HG02763 (cell line): ENCODE measurements around the gene MYOT.

Experiments used
- ATAC-seq: cut with Tn5 transposase; IDR thresholded peaks from one replicate; pipeline ENCODE4 v1.9.1; 2021; ENCODE audit warnings: mild to moderate bottlenecking, moderate library complexity; ENCODE audit not compliant: unreplicated experiment

MYOT gene

DNA sequence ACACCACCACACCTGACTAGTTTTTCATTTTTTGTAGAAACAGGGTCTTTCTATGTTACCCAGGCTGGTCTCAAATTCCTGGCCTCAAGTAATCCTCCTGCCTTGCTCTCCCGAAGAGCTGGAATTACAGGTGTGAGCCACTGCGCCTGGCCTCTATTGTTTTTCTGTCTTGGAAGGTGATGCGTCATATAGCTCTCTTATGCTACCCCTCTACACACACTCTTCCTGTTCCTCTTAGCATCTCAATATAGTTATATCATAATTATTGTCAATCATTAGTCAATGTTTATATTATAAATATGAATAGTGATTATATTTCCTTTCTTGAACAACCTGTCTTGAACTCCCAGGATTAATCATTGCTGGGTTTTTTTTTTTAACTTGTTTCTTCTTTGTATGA, 28.9 kb downstream of the MYOT start:
- no peak for ATAC-seq

- no peak for ATAC-seq
These were observed 31.8 kb downstream of the MYOT start for GRCh38 chr5:137899493-137899892.

DNA sequence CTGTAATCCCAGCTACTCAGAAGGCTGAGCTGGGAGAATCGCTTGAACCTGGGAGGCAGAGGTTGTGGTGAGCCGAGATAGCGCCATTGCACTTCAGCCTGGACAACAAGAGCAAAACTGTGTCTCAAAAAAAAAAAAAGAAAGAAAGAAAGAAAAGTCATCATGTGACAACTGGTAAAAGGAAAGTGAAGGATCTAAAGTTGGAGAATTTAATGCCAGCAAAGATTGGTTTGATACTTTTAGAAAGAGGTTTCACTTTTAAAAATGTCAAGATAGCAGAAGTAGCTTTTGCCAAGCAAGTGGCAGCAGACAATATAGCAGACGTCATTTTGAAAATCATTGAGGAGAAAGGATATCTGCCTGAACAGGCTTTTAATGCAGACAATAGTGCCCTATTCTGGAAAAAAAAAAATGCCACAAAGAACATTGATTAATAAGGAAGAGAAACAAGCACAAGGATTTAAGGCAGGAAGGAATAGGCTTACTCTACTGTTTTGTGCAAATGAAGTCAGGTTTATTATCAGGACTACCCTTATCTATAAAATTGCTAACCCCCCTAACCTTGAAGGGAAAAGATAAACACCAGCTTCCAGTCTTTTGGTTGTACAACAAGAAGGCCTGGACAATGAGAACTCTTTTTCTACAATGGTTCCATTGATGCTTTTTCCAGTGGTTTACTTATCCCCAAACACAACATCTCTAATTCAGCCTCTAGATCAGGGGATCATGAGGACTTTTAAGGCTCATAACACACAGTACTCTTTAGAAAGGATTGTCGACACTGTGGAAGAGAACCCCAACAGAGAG, 33.6 kb downstream of the MYOT start:
- no peak for ATAC-seq

DNA sequence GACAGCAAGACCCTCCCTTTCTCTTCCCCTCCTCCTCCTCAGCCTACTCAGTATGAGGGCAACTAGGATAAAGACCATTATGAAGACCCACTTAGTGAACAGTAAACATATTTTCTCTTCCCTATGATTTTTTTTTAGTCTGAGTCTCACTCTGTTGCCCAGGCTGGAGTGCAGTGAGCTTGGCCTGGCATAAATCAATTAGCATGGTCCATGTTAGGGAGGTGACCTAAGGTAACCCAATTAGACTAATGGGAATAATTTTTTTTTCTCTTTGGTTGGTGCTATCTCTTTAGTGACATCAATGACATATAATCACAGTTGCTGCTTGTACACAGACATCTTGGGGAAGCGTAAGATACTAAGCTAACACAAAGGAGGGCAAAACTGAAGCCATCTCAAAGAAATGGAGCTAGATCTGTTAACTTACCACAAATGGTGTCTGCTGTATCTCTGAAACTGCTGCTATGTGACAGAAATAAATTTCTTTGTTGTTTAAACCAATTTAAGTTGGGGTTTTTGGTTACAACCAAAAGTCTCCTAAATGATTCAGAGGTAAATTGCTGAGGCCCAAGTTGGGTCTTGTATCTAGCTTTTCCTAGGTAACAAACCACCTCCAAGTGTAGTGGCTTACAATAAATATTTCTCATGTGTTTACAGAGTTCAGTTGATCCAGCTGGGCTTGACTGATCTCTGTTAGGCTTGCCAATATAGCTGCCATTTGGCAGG, 34.9 kb downstream of the MYOT start:
- ATAC-seq: no peak

GRCh38 chr5:137914758-137915157, 47.1 kb downstream of the MYOT start:
- no peak for ATAC-seq

DNA sequence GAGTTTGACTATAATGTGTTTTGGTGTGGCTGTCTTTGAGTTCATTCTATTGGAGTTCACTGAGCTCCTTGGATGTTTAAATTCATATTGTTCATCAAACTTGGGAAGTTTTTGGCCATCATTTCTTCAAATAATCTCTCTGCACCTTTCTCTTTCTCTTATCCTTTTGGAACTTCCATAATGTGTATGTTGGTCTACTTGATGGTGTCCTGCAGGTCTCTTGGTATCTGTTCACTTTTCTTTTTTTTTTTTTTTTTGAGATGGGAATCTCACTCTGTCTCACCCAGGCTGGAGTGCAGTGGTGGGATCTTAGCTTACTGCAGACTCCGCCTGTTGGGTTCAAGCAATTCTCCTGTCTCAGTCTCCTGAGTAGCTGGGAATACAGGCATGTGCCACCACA, 49.3 kb downstream of the MYOT start:
- ATAC-seq: no peak

DNA sequence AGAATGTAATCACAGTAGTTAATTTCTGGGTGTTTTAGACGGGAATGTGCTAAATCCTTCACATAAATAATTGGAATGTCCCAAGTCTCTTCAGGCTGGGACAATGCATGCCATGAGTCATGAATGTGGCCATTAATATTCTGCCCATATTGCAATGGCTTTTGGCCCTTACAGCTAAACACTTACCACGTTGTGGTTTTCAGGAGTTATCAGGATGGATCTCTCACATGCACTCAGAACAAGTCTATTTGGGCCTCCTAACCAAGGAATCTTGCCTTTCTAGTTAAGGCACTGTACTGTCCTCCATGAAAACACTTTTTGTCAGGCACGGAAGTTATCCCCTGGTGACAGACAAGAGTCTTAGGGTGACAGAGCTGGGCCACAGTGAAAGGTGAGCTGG, 54.3 kb downstream of the MYOT start:
- ATAC-seq: no peak

DNA sequence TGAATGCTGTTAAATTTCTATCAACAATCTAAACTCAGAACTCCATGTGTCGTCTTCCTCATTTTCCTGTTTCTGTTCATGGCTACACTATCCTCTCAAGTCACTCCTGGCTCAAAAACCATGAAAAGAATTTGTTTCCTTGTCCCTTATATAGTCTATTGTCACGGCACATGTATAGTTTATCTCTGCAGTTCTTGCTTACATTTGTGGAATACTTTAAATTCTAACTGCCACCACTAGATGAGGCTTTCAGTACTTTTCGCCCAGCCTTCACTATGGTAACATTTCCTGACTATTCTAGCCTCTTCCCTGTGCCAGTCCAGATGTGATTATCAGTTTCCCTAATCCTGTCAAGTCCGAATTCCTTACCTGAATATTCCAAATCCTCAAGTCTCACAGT, 56.2 kb downstream of the MYOT start:
- ATAC-seq: no peak

GRCh38 chr5:137932800-137933199, 65.1 kb downstream of the MYOT start:
- no peak for ATAC-seq

GRCh38 chr5:137933491-137933911, 65.8 kb downstream of the MYOT start:
- ATAC-seq: no peak

DNA sequence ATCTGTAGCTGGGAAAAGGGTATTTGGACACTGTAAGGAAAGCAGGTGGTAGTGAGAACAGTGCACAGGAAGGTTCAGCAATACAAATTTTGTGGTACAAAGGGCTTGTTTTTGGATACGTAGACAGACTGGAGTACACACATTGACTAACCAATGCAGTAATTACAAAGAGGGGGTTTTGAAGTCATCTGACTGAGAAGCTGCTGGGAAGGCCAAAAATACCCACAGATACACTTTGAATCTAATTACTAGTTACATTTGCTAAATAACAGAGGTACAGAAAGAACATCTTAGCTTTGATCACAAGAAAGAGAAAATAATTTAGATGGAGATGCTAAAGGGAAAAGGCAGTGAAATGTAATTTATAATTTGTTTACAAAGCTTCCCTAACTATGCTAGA, 67.5 kb downstream of the MYOT start:
- ATAC-seq: peak; percentile 47

- no peak for ATAC-seq
These were observed 68.0 kb downstream of the MYOT start for GRCh38 chr5:137935694-137936093.
